AG09319 (cell line): ENCODE results near the gene DYRK1A.

ENCODE experiments used
- DNase-seq: peaks from one replicate; pipeline ENCODE4 v3.0.0-alpha.2; 2010; ENCODE audit warnings: low read depth; ENCODE audit errors: extremely low read depth
- TF ChIP-seq, protein P1 (sequence below): IDR thresholded peaks from 2 replicates; pipeline ENCODE4 v1.5.1; 2011; ENCODE audit warnings: low read depth, mild to moderate bottlenecking, inconsistent platforms, low read length, moderate library complexity

Gene DYRK1A

GRCh38 chr21:37459575-37459974 lies 93.0 kb downstream of the DYRK1A start:
- TF ChIP-seq, protein P1, sequence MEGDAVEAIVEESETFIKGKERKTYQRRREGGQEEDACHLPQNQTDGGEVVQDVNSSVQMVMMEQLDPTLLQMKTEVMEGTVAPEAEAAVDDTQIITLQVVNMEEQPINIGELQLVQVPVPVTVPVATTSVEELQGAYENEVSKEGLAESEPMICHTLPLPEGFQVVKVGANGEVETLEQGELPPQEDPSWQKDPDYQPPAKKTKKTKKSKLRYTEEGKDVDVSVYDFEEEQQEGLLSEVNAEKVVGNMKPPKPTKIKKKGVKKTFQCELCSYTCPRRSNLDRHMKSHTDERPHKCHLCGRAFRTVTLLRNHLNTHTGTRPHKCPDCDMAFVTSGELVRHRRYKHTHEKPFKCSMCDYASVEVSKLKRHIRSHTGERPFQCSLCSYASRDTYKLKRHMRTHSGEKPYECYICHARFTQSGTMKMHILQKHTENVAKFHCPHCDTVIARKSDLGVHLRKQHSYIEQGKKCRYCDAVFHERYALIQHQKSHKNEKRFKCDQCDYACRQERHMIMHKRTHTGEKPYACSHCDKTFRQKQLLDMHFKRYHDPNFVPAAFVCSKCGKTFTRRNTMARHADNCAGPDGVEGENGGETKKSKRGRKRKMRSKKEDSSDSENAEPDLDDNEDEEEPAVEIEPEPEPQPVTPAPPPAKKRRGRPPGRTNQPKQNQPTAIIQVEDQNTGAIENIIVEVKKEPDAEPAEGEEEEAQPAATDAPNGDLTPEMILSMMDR, result no peak
- no peak for DNase-seq

DNA sequence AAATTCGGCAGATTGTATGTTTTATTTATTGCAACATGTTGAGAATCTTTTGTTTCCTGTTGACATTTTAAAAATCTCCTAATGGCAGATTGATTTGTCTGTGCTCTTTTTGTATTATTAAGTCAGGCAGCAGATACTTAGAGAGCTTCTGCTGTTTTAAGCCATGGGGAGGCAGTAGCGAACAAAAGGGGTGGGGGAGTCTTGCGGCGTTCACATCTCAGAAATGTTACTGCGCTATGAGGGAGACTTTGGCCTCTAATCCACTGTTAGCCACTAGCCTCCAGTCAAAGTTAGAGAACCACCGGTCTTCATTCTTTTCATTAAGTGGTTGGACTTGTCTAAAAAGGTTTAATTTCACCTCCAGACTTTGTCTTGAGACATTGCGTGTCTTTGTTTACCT lies 93.6 kb downstream of the DYRK1A start:
- TF ChIP-seq, protein P1, result peak; percentile 2
- no peak for DNase-seq

DNA sequence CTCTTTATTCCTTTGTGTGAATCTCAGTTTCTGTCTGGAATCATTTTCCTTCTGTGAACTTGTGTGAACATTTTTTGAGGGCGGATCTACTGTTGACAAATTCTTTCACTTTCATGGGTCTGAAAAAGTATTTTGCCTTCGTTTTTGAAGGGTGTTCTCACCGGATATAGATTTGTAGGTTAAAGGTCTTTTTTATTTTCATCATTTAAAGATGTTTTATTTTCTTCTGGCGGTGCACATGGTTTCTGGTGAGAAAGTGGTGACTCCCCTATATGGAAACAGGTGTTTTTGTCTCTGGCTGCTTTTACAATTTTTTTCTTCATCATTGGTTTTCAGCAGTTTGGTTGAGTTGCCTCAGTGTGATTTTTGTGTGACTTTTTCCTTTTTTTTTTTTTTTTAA lies 94.9 kb downstream of the DYRK1A start:
- DNase-seq, result no peak

GRCh38 chr21:37462087-37462861 lies 95.7 kb downstream of the DYRK1A start:
- DNase-seq, result no peak
- TF ChIP-seq, protein P1, result no peak

More for the DNA sequence above, 94.9 kb downstream of the DYRK1A start:
- TF ChIP-seq, protein P1, result no peak

DNA sequence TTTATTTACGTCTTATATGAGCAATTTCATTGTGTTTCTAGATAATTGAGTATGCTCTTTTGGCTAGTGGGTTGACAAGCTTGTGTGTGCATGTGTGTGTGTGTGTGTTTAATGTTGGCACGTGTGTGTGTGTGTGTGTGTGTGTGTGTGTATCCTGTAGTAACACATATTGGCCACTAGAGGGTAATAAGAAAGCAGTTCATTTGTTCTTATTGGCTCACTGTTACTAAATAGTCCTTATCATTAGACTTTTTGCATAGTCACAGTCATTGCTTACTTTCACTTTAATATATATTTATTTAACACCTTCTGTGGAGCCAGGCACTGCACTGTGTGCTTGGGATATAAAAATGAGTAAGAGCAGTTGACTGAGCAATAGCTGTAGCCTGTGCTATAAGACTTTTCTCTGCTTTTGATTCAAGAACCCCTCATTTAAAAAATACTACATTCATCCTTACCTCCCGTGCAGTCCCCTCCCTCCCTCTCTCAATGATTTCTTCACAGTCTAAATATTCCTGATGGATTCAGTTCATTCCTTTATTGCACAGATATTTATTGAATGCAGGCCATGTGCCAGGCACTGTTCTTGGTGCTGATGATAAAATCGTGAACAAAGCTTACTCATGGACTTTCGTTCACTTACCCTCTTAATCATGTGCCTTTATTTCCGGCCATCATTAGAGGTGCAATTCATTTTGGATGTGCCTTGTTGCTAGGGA lies 96.7 kb downstream of the DYRK1A start:
- no peak for DNase-seq
- TF ChIP-seq, protein P1, result peak; percentile 54

DNA sequence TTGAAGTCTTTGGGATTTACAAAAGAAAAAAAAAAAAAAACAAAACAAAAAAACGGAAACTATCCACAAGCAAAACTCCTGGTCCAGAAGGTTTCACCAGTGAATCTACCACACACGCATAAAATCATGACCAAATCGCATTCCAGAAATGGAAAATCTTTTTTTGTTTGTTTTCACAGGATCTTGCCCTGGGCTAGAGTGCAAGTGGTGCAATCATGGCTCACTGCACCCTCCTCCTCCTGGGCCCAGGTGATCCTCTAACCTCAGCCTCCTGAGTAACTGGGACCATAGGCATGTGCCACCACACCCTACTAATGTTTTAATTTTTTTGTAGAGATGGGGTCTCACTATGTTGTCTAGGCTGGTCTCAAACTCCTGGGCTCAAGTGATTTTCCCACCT lies 100.5 kb downstream of the DYRK1A start:
- no peak for DNase-seq
- TF ChIP-seq, protein P1, result no peak

DNA sequence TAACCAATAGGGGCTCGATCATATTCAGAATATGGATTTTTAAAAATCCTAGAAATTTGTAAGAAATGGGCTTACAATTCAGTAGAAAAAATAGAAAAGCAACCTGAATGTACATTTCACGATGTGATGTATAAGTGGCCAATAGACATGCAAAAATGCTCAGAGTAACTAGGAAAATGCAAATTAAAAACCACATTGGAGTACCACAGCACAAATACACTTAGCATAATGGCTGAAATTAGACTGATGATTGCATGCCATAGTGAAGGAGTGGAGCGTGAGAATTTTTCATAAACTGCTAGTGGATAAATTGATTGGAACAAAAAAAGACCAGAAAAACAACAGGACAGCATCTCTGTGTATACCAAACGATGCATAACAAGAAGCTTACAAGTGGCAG lies 102.3 kb downstream of the DYRK1A start:
- TF ChIP-seq, protein P1, result no peak
- DNase-seq, result no peak
